ENCODE measurements around the gene RILP.

The RILP gene

DNA sequence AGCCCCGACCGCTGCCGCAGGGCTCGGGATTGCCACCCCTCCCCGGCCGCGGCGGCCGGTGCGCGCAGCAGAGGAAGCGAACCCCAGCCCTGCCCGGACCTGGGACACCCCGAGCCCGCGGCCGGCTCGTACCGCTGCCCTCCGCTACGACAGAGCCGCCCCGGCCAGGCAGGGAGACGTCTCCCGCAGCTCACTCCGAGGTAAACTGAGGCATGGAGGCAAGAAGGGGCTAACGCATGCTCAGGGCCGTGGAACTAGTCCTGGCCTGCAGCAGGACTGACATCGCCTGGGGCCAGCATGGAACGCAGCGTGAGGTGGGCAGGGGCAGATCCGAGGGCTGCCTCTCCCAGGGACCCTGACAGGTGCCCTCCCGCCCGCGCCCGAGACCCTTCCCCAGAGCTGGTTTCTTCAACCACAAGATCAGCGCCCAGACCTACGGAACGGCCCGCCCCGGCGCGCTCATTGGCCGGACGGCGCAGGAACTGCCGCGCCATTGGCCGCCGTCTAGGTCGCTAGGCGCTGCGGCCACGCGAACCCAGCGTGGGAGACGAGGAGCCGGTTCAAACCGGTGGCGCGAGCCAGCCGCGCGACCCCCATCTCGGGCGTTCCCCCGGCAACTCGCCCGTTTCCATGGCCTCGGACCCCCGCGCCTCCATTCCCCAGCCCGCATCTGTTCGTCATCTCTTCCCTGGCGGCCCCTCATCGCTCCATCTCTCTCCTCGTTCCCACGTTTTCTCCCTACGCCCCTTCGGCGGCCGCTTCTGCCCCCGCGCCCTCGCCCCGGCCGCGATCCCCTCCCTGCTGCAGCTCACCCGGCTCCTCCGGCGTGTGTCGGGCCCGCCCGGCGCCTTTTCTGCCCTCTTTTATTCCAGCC is 21.4 kb downstream of the RILP start, which contains the start of gene SLC43A2:
TSS of gene SLC43A2 (minus strand) at position 853 of the 874 bp plus-strand sequence. CDS start 960 bp downstream, outside the sequence.
- DNase-seq, result no peak

- no peak for DNase-seq
These were observed 22.3 kb downstream of the RILP start for GRCh38 chr17:1627182-1627981.

DNA sequence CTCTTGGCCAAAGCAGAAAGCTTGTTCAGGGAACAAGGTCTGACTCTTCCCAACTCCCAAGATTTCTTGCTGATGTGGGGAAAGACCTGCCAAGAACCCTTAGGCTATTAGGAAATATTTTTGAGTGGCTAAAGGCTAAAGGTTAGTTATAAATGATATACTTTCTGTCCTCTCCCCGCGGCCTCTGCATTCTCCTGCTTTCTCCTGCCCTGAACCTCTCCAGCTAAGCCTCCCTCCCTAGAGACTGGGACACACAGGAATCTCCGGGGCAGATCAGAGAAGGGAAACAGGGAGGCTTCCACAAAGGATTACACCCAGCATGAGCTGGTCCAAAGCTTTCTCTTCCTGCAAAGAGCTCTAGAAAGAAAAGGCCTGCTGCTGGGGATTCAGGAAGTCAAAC is 23.3 kb downstream of the RILP start:
- DNase-seq, result no peak

DNA sequence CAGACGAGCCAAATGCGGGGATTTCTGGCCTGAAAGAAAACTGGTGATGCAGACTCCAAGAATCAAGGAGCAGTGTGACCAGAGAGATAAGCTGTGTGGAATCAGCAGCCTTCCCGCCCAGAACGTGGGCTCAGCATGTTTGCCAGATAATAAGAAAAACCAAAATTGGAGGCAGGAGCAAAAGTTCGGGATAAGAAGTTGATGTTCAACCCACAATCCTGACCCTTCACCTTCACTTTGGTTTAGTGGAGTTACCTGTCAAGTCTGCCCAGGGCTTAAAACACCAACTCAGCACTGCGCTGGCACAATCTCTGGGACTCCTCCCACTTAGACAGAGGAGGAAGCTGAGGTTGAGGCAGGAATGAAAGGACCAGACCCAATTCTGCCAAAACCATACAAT is 24.1 kb downstream of the RILP start:
- no peak for DNase-seq

DNA sequence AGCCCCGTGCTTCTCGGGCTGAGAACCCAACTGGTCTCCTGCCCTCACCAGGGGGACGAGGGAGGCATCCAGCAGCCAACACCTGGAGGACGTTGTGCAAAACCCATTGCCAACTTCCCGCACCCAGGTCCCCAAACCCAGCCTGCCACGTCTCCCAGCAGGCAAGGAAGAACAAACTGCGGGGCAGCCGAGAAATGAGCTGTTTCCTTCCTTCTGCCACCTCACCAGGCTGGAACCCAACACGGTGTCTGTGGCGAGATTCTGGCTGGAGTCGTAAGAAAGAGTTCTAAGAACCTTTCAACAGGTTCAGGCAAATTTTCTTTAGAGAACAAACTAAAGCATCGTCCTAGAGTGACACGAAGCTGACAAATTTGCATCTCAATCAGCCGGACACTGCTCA is 24.6 kb downstream of the RILP start:
- DNase-seq, result no peak

DNA sequence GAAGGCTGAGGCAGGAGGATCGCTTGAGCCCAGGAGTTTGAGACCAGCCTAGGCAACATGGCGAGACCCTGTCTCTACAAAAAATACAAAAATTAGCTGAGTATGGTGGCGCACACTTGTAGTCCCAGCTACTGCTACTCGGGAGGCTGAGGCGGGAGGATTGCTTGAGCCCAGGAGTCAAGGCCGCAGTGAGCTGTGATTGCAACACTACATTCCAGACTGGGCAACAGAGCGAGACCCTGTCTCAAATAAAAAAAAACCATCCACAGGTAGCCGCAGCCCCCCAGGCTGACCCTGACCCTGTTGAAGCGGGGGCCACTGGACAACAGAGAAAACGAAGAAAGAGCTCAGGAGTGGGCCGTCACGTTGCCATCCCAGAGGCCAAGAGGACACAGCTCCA is 25.0 kb downstream of the RILP start:
- DNase-seq, result no peak

- no peak for DNase-seq
These were observed 26.5 kb downstream of the RILP start for GRCh38 chr17:1623057-1623630.

DNA sequence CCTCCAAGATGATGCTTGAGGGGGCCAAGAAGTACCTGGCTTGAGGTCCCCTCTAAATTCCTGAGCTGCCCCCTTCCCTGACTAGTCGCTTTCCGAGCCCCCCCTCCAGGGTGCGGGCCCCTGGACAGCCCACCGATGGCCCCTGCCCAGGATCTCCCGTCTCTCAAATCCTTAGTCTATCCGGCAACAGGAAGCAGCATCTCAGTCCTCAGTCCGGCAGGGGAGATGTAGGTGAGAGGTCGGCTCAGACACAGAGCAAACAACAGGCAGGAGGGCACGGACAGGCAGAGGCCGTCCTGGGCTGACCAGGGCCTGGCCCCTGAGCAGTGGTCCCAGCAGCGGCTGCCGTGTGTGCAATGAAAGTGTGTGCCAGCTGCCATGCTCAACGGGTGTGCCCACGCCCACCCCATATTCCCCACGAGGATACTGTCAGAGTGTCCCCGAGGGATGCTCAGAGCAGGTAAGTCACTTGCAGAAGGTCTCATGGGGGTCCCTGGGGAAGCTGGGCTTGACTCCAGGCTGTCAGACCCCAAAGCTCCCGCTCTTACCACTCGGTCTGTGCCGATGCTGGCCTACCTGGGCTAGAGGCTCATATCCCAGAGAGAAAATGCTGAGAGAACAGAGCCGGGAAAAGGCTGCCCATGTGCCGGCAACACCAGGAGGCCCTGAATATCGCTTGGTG is 28.3 kb downstream of the RILP start:
- no peak for DNase-seq

DNA sequence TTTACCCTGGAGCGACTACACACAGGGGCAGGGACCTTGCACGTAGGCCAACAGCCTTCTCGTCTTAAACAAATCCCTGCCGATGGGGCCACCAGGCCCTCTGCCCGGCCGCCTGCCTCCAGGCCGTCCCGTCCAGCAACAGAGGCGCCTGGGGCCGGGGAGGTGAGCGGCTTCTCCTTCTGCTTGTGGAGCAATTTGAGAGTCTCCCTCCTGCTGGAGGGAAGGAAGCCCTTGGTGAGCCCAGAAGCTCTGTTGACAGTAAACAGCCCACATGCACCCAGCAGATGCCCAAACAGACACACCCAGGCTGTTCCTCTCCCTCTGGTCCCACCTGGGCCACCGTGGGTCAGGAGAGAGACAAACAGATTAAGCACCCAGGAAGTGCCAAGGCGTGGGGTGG is 29.2 kb downstream of the RILP start:
- DNase-seq, result no peak

GRCh38 chr17:1617620-1618174 is 32.0 kb downstream of the RILP start:
- DNase-seq, result no peak

GRCh38 chr17:1616101-1616500 is 33.6 kb downstream of the RILP start:
- no peak for DNase-seq

GRCh38 chr17:1612400-1612799 is 37.3 kb downstream of the RILP start:
- DNase-seq, result no peak

- no peak for DNase-seq
These were observed 38.0 kb downstream of the RILP start for GRCh38 chr17:1611715-1612114.

GRCh38 chr17:1608676-1609075 is 41.0 kb downstream of the RILP start:
- DNase-seq, result no peak

DNA sequence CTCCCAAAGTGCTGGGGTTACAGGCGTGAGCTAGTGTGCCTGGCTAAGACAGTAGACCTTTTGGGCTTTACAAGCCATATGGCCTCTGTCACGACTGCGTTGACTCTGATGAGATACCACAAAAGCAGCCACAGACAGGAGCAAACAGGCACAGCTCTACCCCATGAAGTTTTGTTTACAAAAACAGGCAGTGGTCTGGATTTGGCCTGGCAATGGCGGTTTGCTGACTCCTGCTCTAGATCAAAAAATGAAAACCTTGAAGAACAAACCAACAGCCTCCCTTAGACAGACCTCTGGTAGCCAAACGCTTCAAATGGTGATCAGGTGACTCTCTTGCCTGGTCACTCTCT is 41.7 kb downstream of the RILP start:
- no peak for DNase-seq

- DNase-seq, result no peak
These were observed 43.2 kb downstream of the RILP start for GRCh38 chr17:1606352-1606985.

GRCh38 chr17:1605681-1606351 is 43.9 kb downstream of the RILP start:
- DNase-seq, result no peak

DNA sequence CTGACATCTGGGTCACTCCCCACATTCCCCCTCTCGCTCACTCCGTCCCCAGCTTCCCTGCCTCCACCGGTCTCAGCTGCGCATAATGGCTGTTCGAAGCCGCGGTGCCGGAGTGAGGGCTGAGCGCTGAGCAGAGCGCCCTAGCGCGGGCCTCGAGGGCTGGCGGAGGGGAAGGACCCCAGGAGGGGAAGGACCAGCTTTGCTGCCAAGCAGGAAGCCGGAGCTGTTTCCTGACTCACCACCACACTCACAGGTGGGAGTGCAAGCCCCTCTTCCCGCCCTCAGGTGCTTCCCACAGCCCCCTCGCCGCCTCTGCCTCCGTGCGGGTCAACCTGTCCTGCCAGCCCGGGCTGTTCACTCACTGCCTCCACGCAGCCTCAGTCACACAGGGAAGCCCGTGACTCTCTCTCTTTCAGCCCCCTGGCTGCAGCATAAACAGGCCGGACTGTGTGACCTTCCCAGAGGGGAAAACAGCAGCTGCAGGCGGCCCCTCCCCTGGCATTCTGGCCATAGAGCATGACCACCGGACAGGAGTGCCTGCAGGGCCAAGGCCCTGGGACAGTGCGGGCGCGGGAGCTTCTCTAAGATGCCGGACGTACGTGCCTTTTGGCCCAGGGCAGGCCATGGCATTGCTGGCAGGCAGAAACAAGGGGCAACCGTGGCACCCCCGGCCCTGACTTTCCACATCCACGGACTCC is 44.7 kb downstream of the RILP start:
- no peak for DNase-seq

GRCh38 chr17:1601571-1601970 is 48.1 kb downstream of the RILP start:
- DNase-seq, result no peak

- no peak for DNase-seq
These were observed 51.1 kb downstream of the RILP start for GRCh38 chr17:1598399-1599095.

Measured in NCI-H1417 treated with DMSO at 0.1 percent for 48 hours (cell line).